Measurements from ENCODE around the gene VAC14.

DNA sequence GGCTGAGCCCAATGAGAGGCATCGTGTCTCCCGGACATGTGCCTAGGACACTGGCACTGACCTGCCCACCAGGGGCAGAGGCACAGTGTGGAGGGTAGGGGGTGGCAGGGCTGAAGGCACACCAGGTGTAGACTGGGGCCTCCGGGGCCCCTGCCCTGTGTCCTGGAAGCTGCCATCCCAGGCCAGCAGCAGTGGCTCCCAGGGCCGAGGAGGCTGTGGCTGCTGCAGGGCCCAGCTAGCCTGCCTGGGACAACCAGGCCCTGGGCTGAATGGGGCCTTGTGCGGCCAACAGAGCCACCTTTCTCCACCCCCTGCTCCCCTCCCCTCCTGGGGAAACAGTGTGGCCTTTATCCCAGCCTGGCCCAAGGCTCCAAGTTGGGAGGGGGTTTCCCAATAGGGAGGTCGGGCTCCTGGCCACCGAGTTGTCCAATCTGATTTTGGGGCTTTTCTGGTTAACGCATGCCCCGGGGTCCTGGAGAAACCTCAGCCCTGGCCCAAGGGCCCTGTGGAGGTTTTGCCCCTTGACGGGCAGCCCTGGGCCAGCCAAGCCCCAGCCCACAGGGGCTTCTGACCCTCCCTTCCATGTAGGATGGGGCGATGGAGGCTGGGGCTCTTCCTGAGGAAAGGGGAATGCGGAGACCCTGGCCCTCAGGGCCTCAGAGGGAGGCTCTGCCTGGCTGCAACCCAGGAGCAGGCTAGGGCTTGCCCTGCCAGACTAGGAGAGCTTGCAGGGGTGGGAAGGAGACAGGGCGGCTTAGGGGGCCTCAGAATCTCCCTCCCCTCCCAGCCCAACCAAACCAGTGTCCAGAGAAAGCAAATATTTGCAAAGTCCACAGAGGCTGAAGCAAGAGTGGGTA lies 119.3 kb downstream of the VAC14 start:
- TF ChIP-seq EZH2 (IDR thresholded peaks at IDR 0.05; ENCODE audit: low read depth, unreplicated experiment) (no peak), EZH2phosphoT487 (IDR thresholded peaks at IDR 0.05; ENCODE audit: unreplicated experiment) (no peak), CREB1 (CRISPR knock-in tag; IDR thresholded peaks at IDR 0.05; ENCODE audit: low read depth) (no peak), POLR2AphosphoS5 (IDR thresholded peaks at IDR 0.05; ENCODE audit: low read depth) (no peak)
- TF ChIP-seq, protein P1, sequence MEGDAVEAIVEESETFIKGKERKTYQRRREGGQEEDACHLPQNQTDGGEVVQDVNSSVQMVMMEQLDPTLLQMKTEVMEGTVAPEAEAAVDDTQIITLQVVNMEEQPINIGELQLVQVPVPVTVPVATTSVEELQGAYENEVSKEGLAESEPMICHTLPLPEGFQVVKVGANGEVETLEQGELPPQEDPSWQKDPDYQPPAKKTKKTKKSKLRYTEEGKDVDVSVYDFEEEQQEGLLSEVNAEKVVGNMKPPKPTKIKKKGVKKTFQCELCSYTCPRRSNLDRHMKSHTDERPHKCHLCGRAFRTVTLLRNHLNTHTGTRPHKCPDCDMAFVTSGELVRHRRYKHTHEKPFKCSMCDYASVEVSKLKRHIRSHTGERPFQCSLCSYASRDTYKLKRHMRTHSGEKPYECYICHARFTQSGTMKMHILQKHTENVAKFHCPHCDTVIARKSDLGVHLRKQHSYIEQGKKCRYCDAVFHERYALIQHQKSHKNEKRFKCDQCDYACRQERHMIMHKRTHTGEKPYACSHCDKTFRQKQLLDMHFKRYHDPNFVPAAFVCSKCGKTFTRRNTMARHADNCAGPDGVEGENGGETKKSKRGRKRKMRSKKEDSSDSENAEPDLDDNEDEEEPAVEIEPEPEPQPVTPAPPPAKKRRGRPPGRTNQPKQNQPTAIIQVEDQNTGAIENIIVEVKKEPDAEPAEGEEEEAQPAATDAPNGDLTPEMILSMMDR (conservative IDR thresholded peaks at IDR 0.05; ENCODE audit: low read depth in 2 of 2): no peak
- TF ChIP-seq, protein P2, sequence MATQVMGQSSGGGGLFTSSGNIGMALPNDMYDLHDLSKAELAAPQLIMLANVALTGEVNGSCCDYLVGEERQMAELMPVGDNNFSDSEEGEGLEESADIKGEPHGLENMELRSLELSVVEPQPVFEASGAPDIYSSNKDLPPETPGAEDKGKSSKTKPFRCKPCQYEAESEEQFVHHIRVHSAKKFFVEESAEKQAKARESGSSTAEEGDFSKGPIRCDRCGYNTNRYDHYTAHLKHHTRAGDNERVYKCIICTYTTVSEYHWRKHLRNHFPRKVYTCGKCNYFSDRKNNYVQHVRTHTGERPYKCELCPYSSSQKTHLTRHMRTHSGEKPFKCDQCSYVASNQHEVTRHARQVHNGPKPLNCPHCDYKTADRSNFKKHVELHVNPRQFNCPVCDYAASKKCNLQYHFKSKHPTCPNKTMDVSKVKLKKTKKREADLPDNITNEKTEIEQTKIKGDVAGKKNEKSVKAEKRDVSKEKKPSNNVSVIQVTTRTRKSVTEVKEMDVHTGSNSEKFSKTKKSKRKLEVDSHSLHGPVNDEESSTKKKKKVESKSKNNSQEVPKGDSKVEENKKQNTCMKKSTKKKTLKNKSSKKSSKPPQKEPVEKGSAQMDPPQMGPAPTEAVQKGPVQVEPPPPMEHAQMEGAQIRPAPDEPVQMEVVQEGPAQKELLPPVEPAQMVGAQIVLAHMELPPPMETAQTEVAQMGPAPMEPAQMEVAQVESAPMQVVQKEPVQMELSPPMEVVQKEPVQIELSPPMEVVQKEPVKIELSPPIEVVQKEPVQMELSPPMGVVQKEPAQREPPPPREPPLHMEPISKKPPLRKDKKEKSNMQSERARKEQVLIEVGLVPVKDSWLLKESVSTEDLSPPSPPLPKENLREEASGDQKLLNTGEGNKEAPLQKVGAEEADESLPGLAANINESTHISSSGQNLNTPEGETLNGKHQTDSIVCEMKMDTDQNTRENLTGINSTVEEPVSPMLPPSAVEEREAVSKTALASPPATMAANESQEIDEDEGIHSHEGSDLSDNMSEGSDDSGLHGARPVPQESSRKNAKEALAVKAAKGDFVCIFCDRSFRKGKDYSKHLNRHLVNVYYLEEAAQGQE (IDR thresholded peaks at IDR 0.05; ENCODE audit: unreplicated experiment): no peak
- TF ChIP-seq, protein P3, sequence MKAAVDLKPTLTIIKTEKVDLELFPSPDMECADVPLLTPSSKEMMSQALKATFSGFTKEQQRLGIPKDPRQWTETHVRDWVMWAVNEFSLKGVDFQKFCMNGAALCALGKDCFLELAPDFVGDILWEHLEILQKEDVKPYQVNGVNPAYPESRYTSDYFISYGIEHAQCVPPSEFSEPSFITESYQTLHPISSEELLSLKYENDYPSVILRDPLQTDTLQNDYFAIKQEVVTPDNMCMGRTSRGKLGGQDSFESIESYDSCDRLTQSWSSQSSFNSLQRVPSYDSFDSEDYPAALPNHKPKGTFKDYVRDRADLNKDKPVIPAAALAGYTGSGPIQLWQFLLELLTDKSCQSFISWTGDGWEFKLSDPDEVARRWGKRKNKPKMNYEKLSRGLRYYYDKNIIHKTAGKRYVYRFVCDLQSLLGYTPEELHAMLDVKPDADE (IDR thresholded peaks at IDR 0.05): no peak

Data from GM23338 (cell line).